ENCODE data around the gene ARL6IP4.
A peak's percentile ranks its signal among the peaks of the same experiment; 100 is the strongest.

ARL6IP4 gene

DNA sequence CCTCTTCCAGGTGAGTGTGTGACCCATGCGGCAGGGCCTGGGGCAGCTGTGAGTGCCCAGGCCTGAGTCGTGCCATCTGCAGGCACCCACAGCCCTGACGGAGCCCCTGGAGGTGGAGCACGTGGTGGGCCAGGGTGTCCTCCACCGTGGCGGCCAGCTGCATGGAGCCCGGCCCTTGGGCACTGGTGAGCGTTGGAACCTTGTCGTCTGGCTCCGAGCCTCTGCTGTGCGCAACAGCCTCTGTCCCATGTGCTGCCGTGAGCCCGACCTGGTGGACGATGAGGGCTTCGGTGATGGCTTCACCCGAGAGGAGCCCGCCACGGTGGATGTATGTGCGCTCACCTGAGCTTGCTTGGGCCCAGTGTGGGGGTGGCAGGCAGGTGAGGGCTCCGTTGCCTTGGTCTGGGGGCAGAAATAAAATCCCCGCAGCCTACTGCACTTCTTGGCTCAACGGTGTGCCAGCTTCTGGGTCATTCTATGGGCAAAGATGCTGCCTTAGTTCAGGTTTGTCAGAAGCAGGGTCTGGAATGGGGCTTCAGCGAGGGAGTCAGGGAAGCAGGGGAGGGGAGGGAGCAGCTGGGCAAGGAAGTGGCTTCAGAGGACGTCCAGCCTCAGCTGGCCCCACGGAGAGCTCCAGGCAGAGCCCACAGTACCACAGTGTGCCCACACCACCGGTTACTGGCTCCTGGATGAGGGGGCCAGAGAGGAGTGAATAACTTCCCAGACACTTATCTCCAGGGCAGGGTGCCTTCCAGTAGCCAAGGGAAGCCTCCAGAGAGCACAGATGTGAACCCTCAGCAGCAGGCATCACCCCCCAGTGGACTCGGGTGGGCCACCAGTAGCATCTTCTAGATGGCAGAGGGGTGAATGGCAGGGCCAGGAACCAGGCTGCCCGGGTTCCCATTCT, 1.2 kb upstream of the ARL6IP4 start:
- DNase-seq, result no peak

- DNase-seq, result no peak
These were observed 636 bp upstream of the ARL6IP4 start for GRCh38 chr12:122979908-122980182.

GRCh38 chr12:122981036-122981471, 573 bp downstream of the ARL6IP4 start:
- DNase-seq, result no peak

- no peak for DNase-seq
These were observed 1.4 kb downstream of the ARL6IP4 start for GRCh38 chr12:122981587-122982476.

DNA sequence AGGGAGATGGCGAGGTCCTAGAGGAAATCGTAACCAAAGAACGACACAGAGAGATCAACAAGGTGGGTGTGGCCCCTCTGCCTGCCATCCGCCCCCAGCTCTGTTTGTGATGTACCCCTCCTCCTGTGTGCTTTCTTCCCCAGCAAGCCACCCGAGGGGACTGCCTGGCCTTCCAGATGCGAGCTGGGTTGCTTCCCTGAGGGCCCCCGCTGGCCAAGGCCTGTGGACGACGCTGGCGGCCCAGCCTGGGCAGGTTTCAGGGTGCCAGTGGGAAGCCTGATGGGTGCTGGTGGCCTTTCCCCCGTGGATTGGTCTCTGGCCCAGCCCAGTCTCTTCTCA, 2.0 kb downstream of the ARL6IP4 start:
- no peak for DNase-seq

GRCh38 chr12:122982963-122983788, 2.7 kb downstream of the ARL6IP4 start:
- no peak for DNase-seq

DNA sequence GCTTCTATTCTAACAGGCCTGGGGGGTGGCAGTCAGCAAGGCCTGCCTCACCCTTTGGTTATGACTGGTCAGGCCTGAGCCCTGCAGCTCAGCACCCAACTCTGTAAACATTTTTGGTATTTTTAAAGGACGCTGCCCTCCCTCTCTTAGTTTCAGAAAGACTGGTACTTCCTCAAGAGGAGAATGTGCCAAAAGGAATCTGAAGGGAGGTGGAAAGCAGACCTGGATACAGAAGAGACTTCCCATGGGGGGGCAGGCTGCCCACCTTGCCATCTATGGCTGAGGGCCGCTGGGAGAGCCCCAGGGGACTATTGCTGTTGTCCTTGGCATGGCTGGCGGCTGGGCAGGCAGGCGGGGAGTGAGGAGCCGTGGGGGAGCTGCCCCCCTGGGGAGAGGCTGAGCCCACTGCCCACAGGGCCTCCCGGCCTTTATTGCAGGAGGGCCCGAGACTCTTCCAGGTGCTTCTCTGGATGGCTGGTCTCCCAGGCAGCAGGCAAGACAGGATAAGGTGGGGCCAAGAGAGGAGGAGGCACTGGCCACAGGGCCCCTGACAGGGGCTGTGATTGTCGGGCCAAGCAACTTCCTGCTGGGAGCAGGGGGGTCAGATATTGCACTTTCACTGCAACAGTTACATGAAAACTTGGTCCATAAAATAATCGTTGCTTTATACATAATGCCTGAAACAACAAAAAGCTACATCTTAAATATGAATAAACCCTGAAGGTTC, 3.5 kb downstream of the ARL6IP4 start:
- DNase-seq, result no peak

- DNase-seq, result peak; percentile 88 to 90
These were observed 4.3 kb downstream of the ARL6IP4 start for GRCh38 chr12:122984612-122985337.

- no peak for DNase-seq
These were observed 5.1 kb downstream of the ARL6IP4 start for GRCh38 chr12:122985338-122986257.

DNA sequence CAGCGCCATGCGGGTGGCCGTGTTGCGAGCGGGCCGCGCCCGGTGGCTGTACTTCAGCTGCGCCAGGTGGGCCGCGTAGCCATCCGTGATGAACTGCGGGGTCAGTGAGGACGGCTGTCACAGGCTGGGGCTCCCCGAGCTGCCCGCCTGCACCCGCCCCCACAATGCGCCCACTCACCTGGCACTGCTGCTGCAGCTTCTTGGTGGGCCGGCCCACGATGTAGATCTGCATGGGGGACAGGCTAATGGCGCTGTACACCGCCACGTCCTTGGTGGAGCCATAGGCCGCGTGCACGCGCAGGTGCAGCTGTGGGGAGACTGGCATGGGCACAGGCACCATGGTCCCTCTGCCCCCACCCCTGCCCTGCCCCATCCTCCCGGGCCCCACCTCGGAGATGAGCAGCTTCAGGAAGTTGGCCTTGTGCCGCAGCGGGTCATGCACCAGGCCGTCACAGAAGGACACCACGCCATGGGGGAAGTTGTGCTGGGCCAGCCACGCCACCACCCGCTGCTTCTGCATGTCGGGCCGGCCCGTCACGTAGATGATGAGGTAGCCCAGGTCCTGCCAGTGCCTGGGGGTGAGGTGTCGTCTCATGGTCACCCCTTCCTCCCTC, 5.9 kb downstream of the ARL6IP4 start:
- DNase-seq, result peak; percentile 24 to 42

GRCh38 chr12:122987086-122987951, 6.8 kb downstream of the ARL6IP4 start:
- DNase-seq, result no peak

GRCh38 chr12:122988036-122988435, 7.6 kb downstream of the ARL6IP4 start:
- no peak for DNase-seq

DNA sequence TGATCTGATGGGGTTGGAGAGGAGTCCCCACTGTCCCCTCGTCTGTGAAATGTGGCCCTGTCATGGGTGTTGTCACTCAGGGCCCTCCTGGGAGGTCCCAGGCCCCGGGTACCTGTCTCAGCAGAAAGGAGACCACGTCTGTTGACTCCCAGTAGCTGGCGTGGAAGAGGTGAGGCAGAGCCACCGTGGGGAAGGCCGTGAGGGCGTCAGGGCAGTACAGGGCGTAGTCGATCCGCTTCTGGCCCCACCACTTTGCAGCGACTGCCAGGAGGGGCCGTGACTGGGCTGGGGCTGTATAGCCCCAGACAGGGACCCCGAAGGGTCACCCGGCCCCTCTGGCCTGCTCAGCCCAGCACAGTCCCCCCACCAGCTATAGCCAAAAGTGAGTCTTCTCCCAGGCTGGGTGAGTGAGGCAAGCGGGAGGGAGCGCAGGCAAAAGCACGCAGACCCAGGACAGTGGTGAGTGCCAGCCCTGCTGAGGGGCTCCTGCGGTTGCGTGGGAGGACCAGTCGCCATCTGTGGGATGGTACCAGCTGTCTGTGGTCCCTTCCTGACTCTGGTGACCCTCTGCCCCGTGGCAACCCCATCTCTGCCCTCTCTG, 8.2 kb downstream of the ARL6IP4 start:
- no peak for DNase-seq

- DNase-seq, result no peak
These were observed 8.9 kb downstream of the ARL6IP4 start for GRCh38 chr12:122989225-122989839.

- no peak for DNase-seq
These were observed 9.5 kb downstream of the ARL6IP4 start for GRCh38 chr12:122989874-122990419.

GRCh38 chr12:122990561-122990960, 10.1 kb downstream of the ARL6IP4 start:
- no peak for DNase-seq

- no peak for DNase-seq
These were observed 10.6 kb downstream of the ARL6IP4 start for GRCh38 chr12:122990961-122991622.
